Motor neuron (in vitro differentiated cells): ENCODE data around the gene RHAG. TPM values are rescaled to one million over a fixed set of nuclear protein-coding genes. Genes with fewer than 3 reads are reported as not detected.

Experiments
- ATAC-seq, 8 experiments: fragments of 200-7000 bp; cut with Tn5 transposase; replicated peaks in 6 of 8; 2 replicates each; pipeline ENCODE4 v1.8.0; 2021; ENCODE audit warnings: mild to moderate bottlenecking in 8 of 8, moderate library complexity in 8 of 8
- H3K27ac ChIP-seq, 2 donors: fragments of 250-450 bp; sonication (Bioruptor Pico); 2 replicates each; pipeline ENCODE4 v1.9.0; 2021; ENCODE audit warnings: antibody characterized with exemption in 2 of 2, mild to moderate bottlenecking in 2 of 2, moderate library complexity in 1 of 2
- H3K4me1 ChIP-seq, 2 donors: fragments of 250-450 bp; sonication (Bioruptor Pico); replicated peaks in 1 of 2; 2 replicates each; pipeline ENCODE4 v1.6.1; 2021; ENCODE audit warnings: antibody characterized with exemption in 2 of 2, mild to moderate bottlenecking in 2 of 2, moderate library complexity in 1 of 2
- H3K4me3 ChIP-seq, 5 donors: fragments of 250-450 bp; sonication (Bioruptor Pico); 2 replicates each; pipeline ENCODE4 v1.9.0; 2021; ENCODE audit warnings: antibody characterized with exemption in 5 of 5, mild to moderate bottlenecking in 5 of 5, moderate library complexity in 4 of 5
- WGBS, 10 experiments: fragments of 450-650 bp; shearing (Covaris generic); methylation state at CpG; one replicate each; pipeline ENCODE4 v1.0.0; 2022; 5-methylcytosine and 5-hydroxymethylcytosine counted together
- in situ Hi-C, 9 experiments: fragments of 400-800 bp; cut with MboI; loops; one replicate each; pipeline ENCODE4 v1.15.0; 2021; ENCODE audit warnings: low sequenced_read_pairs in 9 of 9, low pct_unique_long_range_greater_than_20kb in 2 of 9; ENCODE audit not compliant: unreplicated experiment in 9 of 9
- total RNA-seq, 8 experiments: library from RNA; unstranded; fragments of 300-600 nt; gene quantifications; 2 replicates each; pipeline versions ENCODE4 v1.2.3 to v1.2.4, GENCODE V29; 2022

Gene RHAG
- total RNA-seq, 8 experiments from 2014 or later: 0.28 TPM; not detected in 7

- ATAC-seq: no peak
- H3K27ac ChIP-seq: no peak overlapping the region
- in situ Hi-C loops: no loop called here
- H3K4me1 ChIP-seq: no peaks in the 10 kb centered on the region
- no peak overlapping the region for H3K4me3 ChIP-seq
Measured at GRCh38 chr6:49579649-49580048, 57.0 kb downstream of the RHAG start.

DNA sequence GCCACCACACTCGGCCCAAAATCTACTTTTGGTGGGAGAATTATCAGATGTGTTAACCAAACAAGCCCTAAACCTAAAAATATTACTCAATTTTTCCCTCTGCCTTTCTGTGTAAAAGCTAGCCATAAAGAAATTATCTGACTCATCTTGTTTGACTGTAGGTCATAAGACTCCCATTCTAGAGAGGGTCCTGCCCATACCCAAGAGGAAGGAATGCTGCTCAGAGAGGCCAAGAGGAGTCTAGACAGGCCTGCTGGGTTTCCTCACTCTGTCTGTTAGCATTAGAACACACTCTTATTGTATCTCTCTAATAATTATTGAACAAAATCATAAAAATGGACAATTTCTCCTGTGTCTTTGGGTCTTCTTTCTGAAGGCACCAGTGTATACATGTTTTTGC, 60.0 kb downstream of the RHAG start:
- in situ Hi-C loops: no loop called here
- no peak for ATAC-seq
- Histone ChIP-seq H3K27ac (no peak overlapping the region), H3K4me1 (no peaks in the 10 kb centered on the region), H3K4me3 (no peak overlapping the region)
- 100% methylated on average over 1 of the region's 1 CpG; no CpG with 5 or more reads in 7 of the 10 experiments for WGBS, 10 experiments

- 20 to 94% (median 75%) methylated on average over 1 to 6 of the region's 6 CpGs for WGBS, 10 experiments
- Histone ChIP-seq H3K27ac (no peak overlapping the region), H3K4me1 (no peaks in the 10 kb centered on the region), H3K4me3 (no peak overlapping the region)
- in situ Hi-C loops: no loop called here
- ATAC-seq: peak in 3 of 8 experiments; percentile 27 to 74 (median 58)
Measured at GRCh38 chr6:49570474-49571079, 66.1 kb downstream of the RHAG start.

DNA sequence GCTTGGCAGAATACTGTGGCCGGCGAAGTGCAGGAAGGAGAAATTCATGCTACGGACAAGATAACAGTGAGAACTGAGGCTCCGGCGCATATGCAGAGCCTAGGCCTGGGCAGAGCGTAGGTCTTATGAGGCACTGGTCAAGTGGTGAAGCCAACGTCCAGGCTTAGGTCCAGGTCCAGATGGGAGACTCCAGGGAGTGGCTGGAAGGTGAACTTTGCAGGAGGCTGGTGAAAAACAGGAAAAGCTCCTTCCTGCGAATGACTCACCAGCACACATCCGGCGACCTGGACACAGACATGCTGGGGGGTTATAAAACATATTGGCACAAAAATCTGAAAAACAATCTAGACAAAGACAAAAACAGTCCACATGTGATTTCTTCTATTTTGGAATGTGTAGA, 70.8 kb downstream of the RHAG start:
- WGBS, 10 experiments: 52 to 100% (median 91%) methylated on average over 2 to 9 of the region's 10 CpGs; no CpG with 5 or more reads in 3 of the 10 experiments
- Histone ChIP-seq H3K4me3 (no peak overlapping the region), H3K4me1 (no peaks in the 10 kb centered on the region), H3K27ac (no peak overlapping the region)
- ATAC-seq: no peak
- in situ Hi-C loops: no loop called here

DNA sequence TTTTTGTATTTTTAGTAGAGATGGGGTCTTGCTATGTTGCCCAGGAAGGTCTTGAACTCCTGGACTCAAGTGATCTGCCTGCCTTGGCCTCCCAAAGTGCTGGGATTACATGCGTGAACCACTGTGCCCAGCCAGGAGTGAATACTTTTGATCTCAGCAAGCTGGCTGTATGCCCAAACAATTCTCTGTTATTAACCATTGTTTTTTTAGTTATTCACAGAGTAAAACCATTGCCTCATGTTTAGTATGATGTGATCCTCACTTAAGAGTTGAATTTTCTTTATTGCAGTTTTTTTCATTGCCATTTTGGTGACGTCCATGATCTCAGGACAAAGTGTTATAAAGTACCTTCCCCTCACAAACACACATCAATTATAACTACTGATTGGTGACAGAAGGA, 71.4 kb downstream of the RHAG start:
- WGBS, 10 experiments: 0 to 67% (median 55%) methylated on average over 1 to 2 of the region's 2 CpGs; no CpG with 5 or more reads in 4 of the 10 experiments
- Histone ChIP-seq H3K27ac (no peak overlapping the region), H3K4me3 (no peak overlapping the region), H3K4me1 (no peaks in the 10 kb centered on the region)
- in situ Hi-C loops: no loop called here
- no peak for ATAC-seq

DNA sequence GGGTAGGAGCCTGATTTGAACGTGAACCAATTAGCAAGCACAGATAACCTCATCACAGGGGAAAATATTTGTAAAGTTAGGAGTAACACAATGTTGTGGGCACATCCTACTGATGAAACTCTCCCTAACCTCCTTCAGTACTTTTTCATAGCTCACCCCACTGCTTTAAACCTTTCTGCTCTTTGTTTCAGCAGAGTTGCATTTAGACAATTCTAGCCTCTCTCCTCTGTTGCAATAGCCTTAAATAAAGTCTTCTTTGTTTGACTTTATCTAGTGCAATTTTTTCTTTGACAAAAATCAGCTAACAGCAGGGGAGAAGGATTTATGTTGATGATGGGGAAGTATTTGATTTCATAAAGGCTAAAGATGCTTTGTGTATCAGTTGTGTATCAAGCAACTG, 72.1 kb downstream of the RHAG start:
- in situ Hi-C loops: no loop called here
- 0 to 100% (median 72%) methylated on average over 1 of the region's 1 CpG; no CpG with 5 or more reads in 4 of the 10 experiments for WGBS, 10 experiments
- ATAC-seq: no peak
- H3K4me3 ChIP-seq: no peak overlapping the region
- H3K27ac ChIP-seq: no peak overlapping the region
- H3K4me1 ChIP-seq: no peaks in the 10 kb centered on the region

GRCh38 chr6:49563006-49563886, 73.4 kb downstream of the RHAG start:
- ATAC-seq: peak in 3 of 8 experiments; percentile 16 to 26 (median 21)
- WGBS, 10 experiments: 8 to 100% (median 71%) methylated on average over 1 to 4 of the region's 5 CpGs; no CpG with 5 or more reads in 2 of the 10 experiments
- H3K4me3 ChIP-seq: no peak overlapping the region
- no peaks in the 10 kb centered on the region for H3K4me1 ChIP-seq
- in situ Hi-C loops: no loop called here
- H3K27ac ChIP-seq: no peak overlapping the region

GRCh38 chr6:49558238-49558637, 78.4 kb downstream of the RHAG start:
- in situ Hi-C loops: no loop called here
- H3K27ac ChIP-seq: no peak overlapping the region

GRCh38 chr6:49557177-49557576, 79.5 kb downstream of the RHAG start:
- no peak for ATAC-seq
- no peak overlapping the region for H3K27ac ChIP-seq
- peaks cover 0 to 4% of the 10 kb centered on the region in 2 donors for H3K4me1 ChIP-seq
- 69 to 100% (median 100%) methylated on average over 1 to 2 of the region's 3 CpGs; no CpG with 5 or more reads in 3 of the 10 experiments for WGBS, 10 experiments
- in situ Hi-C loops: no loop called here
- no peak overlapping the region for H3K4me3 ChIP-seq

More at GRCh38 chr6:49558238-49558637, 78.4 kb downstream of the RHAG start:
- Histone ChIP-seq H3K4me1 (peaks cover 0 to 4% of the 10 kb centered on the region in 2 donors), H3K4me3 (no peak overlapping the region)
- no peak for ATAC-seq

- Histone ChIP-seq H3K4me1 (peaks cover 3 to 10% of the 10 kb centered on the region in 2 donors), H3K4me3 (no peak overlapping the region), H3K27ac (no peak overlapping the region)
- in situ Hi-C loops: no loop called here
- ATAC-seq: peak; percentile 73 to 100 (median 92)
Measured at GRCh38 chr6:49556429-49556837, 80.2 kb downstream of the RHAG start.

GRCh38 chr6:49555951-49556350, 80.7 kb downstream of the RHAG start:
- H3K27ac ChIP-seq: no peak overlapping the region
- in situ Hi-C loops: no loop called here
- 0 to 89% (median 69%) methylated on average over 1 to 4 of the region's 4 CpGs for WGBS, 10 experiments
- H3K4me3 ChIP-seq: no peak overlapping the region
- ATAC-seq: peak in 2 of 8 experiments; percentile 8 to 10
- H3K4me1 ChIP-seq: peaks cover 3 to 10% of the 10 kb centered on the region in 2 donors
